KMS-11 (cell line): ENCODE measurements around the gene MX1.

Experiments
- H2AFZ ChIP-seq: fragments of 200-600 bp; sonication (generic); 2 replicates; pipeline ENCODE4 v1.6.1; 2016; ENCODE audit warnings: antibody characterized with exemption, mixed run types, low read depth
- H3K27ac ChIP-seq: fragments of 200-600 bp; sonication (generic); 2 replicates; pipeline ENCODE4 v1.6.1; 2016; ENCODE audit warnings: mild to moderate bottlenecking, mixed run types
- H3K27me3 ChIP-seq: fragments of 200-600 bp; sonication (generic); 2 replicates; pipeline ENCODE4 v1.6.1; 2017; ENCODE audit warnings: mild to moderate bottlenecking, low read depth, mixed run types, moderate library complexity; ENCODE audit not compliant: insufficient read depth
- H3K36me3 ChIP-seq: fragments of 200-600 bp; sonication (generic); 2 replicates; pipeline ENCODE4 v1.6.1; 2017; ENCODE audit warnings: mild to moderate bottlenecking, mixed run types; ENCODE audit not compliant: insufficient read depth
- H3K4me1 ChIP-seq: fragments of 200-600 bp; sonication (generic); 2 replicates; pipeline ENCODE4 v1.6.1; 2016; ENCODE audit warnings: mild to moderate bottlenecking, low read depth, mixed run types; ENCODE audit not compliant: poor library complexity, severe bottlenecking
- H3K4me2 ChIP-seq: fragments of 200-600 bp; sonication (generic); 2 replicates; pipeline ENCODE4 v1.7.0; 2016; ENCODE audit warnings: mild to moderate bottlenecking, mixed run types
- H3K4me3 ChIP-seq: fragments of 200-600 bp; sonication (generic); IDR thresholded peaks from 2 replicates; pipeline ENCODE4 v1.6.1; 2017; ENCODE audit warnings: low read depth, low read length, mixed read lengths; ENCODE audit not compliant: insufficient read depth
- H3K79me2 ChIP-seq: fragments of 200-600 bp; sonication (generic); 2 replicates; pipeline ENCODE4 v1.6.1; 2016; ENCODE audit warnings: low read depth, mixed run types; ENCODE audit not compliant: insufficient read depth
- H3K9ac ChIP-seq: fragments of 200-600 bp; sonication (generic); 2 replicates; pipeline ENCODE4 v1.6.1; 2016; ENCODE audit warnings: mild to moderate bottlenecking, mixed run types
- H4K20me1 ChIP-seq: fragments of 200-600 bp; sonication (generic); 2 replicates; pipeline ENCODE4 v1.6.1; 2016; ENCODE audit warnings: mild to moderate bottlenecking, mixed run types; ENCODE audit not compliant: insufficient read depth
- TF ChIP-seq, protein P1 (sequence below): fragments of 200-600 bp; sonication (generic); conservative IDR thresholded peaks from 2 replicates; pipeline ENCODE4 v1.6.1; 2017; ENCODE audit warnings: low read depth, mild to moderate bottlenecking, antibody characterized with exemption, low read length, moderate library complexity, mixed read lengths

MX1 gene

DNA sequence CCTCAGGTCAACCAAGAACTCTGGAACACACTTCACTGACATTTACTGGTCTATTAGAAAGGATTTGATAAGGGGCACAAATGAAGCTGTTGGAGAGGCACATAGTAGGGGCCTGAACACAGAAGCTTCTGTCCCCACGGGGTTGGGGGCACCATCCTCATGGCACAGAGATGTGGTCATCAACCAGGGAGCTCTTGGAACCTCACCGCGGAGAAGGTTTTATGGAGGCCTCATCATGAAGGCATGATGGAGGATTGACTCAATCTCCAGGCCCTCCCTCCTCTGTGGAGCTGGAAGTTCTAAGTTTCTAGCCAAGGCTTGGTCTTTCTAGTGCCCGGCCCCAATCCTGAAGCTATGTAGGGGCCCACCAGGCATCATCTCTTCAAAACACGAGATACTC, 23.6 kb downstream of the MX1 start:
- Histone ChIP-seq H3K36me3 (no peaks in the 10 kb centered on the region), H3K9ac (no peak overlapping the region), H3K79me2 (no peaks in the 10 kb centered on the region), H3K27me3 (no peaks in the 10 kb centered on the region), H3K4me3 (no peak overlapping the region), H4K20me1 (no peaks in the 10 kb centered on the region), H3K4me1 (no peaks in the 10 kb centered on the region), H3K4me2 (no peak overlapping the region), H2AFZ (no peak overlapping the region), H3K27ac (no peak overlapping the region)
- TF ChIP-seq, protein P1, sequence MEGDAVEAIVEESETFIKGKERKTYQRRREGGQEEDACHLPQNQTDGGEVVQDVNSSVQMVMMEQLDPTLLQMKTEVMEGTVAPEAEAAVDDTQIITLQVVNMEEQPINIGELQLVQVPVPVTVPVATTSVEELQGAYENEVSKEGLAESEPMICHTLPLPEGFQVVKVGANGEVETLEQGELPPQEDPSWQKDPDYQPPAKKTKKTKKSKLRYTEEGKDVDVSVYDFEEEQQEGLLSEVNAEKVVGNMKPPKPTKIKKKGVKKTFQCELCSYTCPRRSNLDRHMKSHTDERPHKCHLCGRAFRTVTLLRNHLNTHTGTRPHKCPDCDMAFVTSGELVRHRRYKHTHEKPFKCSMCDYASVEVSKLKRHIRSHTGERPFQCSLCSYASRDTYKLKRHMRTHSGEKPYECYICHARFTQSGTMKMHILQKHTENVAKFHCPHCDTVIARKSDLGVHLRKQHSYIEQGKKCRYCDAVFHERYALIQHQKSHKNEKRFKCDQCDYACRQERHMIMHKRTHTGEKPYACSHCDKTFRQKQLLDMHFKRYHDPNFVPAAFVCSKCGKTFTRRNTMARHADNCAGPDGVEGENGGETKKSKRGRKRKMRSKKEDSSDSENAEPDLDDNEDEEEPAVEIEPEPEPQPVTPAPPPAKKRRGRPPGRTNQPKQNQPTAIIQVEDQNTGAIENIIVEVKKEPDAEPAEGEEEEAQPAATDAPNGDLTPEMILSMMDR: no peak

DNA sequence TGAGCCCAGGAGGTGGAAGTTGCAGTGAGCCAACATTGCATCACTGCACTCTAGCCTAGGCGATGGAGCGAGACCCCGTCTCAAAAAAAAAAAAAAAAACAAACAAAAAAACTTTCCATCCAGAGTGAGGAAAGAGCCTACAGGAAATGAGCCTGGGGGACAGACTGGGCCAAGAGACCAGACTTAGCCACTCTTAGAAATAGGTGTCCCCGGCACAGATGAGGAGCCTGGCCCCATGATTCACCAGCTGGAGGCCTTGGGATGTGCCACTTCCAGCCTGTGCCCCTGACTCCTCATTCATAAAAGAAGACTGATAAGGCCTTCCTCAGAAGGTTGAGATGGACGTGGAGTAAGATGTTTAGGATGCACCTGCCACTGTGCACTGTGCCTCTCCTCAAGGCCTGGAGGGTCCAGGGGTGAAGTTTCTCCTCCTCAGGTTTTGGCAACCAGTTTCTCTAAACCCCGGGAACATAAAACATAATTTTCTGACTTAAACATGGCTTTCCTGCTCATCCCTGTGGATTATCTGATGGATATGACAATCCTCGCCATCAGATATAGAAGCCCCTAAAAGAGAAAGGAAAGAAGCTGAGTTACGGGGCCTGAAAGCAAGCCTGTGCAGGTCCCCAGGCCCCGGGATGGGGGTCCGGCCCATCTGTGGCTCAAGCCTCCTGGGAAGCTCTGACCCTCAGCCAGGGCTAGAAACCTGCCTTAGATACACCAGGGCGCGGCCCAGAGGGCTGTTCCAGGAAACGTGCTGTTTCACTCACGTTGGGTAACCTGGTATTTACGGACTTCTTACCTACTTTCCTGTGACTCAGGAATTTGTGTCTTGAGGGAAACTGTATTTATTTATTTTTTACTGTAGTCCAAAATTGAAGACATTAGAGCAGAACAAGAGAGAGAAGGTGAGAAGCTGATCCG, 26.0 kb downstream of the MX1 start:
- TF ChIP-seq, protein P1: no peak
- no peak overlapping the region for H3K27ac ChIP-seq
- no peaks in the 10 kb centered on the region for H3K36me3 ChIP-seq
- H3K9ac ChIP-seq: no peak overlapping the region
- H4K20me1 ChIP-seq: no peaks in the 10 kb centered on the region
- no peaks in the 10 kb centered on the region for H3K27me3 ChIP-seq
- H2AFZ ChIP-seq: no peak overlapping the region
- H3K4me3 ChIP-seq: no peak overlapping the region
- H3K4me2 ChIP-seq: no peak overlapping the region
- no peaks in the 10 kb centered on the region for H3K79me2 ChIP-seq
- H3K4me1 ChIP-seq: no peaks in the 10 kb centered on the region

DNA sequence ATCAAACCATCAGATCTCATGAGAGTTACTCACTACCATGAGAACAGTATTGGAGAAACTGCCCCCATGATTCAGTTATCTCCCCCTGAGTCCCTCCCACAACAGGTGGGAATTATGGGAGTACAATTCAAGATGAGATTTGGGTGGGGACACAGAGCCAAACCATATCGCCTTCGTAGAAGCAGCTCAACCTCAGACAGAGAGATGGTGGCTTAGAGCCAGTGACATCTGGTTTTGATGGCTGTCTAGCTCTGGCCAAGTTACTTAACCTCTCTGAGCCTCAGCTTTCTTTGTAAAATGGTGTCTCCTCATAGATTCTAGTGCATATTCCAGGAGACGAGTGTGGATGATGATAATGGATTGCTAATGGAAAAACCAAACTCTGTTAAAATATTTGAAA, 27.2 kb downstream of the MX1 start:
- no peak overlapping the region for H3K27ac ChIP-seq
- no peak overlapping the region for H3K4me2 ChIP-seq
- no peaks in the 10 kb centered on the region for H3K79me2 ChIP-seq
- no peak overlapping the region for H3K9ac ChIP-seq
- no peaks in the 10 kb centered on the region for H3K36me3 ChIP-seq
- no peak overlapping the region for H3K4me3 ChIP-seq
- no peak overlapping the region for H2AFZ ChIP-seq
- no peaks in the 10 kb centered on the region for H3K27me3 ChIP-seq
- TF ChIP-seq, protein P1: no peak
- H3K4me1 ChIP-seq: no peaks in the 10 kb centered on the region
- H4K20me1 ChIP-seq: no peaks in the 10 kb centered on the region

GRCh38 chr21:41453761-41454160, 27.7 kb downstream of the MX1 start:
- no peaks in the 10 kb centered on the region for H3K27me3 ChIP-seq
- no peaks in the 10 kb centered on the region for H4K20me1 ChIP-seq
- H3K36me3 ChIP-seq: no peaks in the 10 kb centered on the region
- H3K79me2 ChIP-seq: no peaks in the 10 kb centered on the region
- no peak overlapping the region for H2AFZ ChIP-seq
- no peaks in the 10 kb centered on the region for H3K4me1 ChIP-seq
- H3K4me3 ChIP-seq: no peak overlapping the region
- H3K27ac ChIP-seq: no peak overlapping the region
- TF ChIP-seq, protein P1: no peak
- H3K9ac ChIP-seq: no peak overlapping the region
- no peak overlapping the region for H3K4me2 ChIP-seq
